ENCODE results near the gene POLE2.

POLE2 gene

DNA sequence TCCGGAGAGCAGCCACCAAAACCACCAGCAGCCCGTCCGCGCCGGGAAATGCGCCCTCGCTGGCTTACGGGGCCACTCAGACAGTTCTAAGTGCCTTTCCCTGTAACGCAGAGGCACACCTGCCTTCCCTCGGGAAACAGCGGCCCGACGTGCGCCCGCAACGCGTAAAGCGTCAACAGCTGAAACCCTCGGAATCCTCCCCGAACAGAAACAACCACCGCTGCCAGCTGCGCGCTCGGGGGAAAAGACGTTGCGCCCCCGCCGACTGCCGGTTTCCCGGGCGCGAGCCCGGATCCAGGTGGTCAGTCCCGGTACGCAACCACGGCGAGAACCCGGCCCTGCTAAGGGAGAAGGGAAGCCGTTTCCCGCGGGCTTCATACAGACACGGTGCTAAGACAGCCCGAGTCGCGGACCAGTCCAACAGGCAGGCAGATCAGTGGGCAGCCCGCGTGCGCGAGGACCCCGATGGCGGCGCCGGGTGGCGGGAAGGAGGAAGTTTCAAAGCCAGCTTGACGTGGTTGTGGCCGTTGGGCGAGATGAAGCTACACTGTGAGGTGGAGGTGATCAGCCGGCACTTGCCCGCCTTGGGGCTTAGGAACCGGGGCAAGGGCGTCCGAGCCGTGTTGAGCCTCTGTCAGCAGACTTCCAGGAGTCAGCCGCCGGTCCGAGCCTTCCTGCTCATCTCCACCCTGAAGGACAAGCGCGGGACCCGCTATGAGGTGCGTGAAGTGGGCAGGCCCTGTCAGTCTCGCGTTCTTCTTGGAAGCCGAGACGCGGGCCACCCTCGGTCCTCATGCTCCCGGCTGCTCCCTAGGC lies 89.3 kb downstream of the POLE2 start, which contains the start of gene LRR1:
TSS of gene LRR1 (plus strand) at position 456 of the 816 bp plus-strand sequence. CDS start at position 537, 81 bp downstream.
- Histone ChIP-seq H3K4me3 (ENCODE audit: low read depth, low read length) (peak within 1 kb of the TSS; percentile 87), H3K9me3 (ENCODE audit: control insufficient read depth, insufficient read depth, low read depth, low read length) (no peaks in the 10 kb centered on the region), H3K36me3 (ENCODE audit: control insufficient read depth in 2 of 2, insufficient read depth in 1 of 2, low read length in 2 of 2) (peaks cover 17 to 21% of the 10 kb centered on the region in 2 experiments; a peak in 2 of 3 replicates), H3K4me1 (ENCODE audit: control insufficient read depth, insufficient read depth, low read length) (peaks cover 10% of the 10 kb centered on the region), H3K27ac (ENCODE audit: extremely low read depth, low read depth, low read length) (peak within 1 kb of the TSS; percentile 98)
- ChIA-PET CTCF (interaction anchor here (0.6 to 1.5 kb wide), 6 partner anchors 10 to 258 kb away, joined by 3 to 7 read pairs (median 3); partner anchors contain the start of gene RPS29), POLR2A (interaction anchor here (1.0 to 4.3 kb wide), 8 partner anchors 10 to 263 kb away, joined by 4 to 33 read pairs (median 6); partner anchors contain the start of genes DNAAF2, KLHDC2, MGAT2 and RPL36AL)
- TF ChIP-seq, protein P1, sequence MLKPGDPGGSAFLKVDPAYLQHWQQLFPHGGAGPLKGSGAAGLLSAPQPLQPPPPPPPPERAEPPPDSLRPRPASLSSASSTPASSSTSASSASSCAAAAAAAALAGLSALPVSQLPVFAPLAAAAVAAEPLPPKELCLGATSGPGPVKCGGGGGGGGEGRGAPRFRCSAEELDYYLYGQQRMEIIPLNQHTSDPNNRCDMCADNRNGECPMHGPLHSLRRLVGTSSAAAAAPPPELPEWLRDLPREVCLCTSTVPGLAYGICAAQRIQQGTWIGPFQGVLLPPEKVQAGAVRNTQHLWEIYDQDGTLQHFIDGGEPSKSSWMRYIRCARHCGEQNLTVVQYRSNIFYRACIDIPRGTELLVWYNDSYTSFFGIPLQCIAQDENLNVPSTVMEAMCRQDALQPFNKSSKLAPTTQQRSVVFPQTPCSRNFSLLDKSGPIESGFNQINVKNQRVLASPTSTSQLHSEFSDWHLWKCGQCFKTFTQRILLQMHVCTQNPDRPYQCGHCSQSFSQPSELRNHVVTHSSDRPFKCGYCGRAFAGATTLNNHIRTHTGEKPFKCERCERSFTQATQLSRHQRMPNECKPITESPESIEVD (tag by site-specific recombination; IDR thresholded peaks at IDR 0.05), result no peak
- TF ChIP-seq ZNF530 (tag by site-specific recombination; IDR thresholded peaks at IDR 0.05; ENCODE audit: low read depth) (no peak), ZNF37A (tag by site-specific recombination; IDR thresholded peaks at IDR 0.05) (no peak), ZNF707 (tag by site-specific recombination; IDR thresholded peaks at IDR 0.05) (no peak), ZNF155 (tag by site-specific recombination; IDR thresholded peaks at IDR 0.05) (no peak), IKZF3 (tag by site-specific recombination; IDR thresholded peaks at IDR 0.05) (no peak; the same call in 1 of the 2 replicates), ZNF433 (tag by site-specific recombination; IDR thresholded peaks at IDR 0.05; ENCODE audit: low read depth) (no peak), ZNF341 (tag by site-specific recombination; IDR thresholded peaks at IDR 0.05; ENCODE audit: low read depth) (peak; percentile 54), BCL11A (tag by site-specific recombination; IDR thresholded peaks at IDR 0.05; ENCODE audit: low read depth) (no peak), ZNF670 (tag by site-specific recombination; IDR thresholded peaks at IDR 0.05; ENCODE audit: low read depth) (no peak), ZNF629 (tag by site-specific recombination; IDR thresholded peaks at IDR 0.05) (0 out of 2 replicates have a peak, but pooled peaks have one; percentile 32), ZNF174 (tag by site-specific recombination; IDR thresholded peaks at IDR 0.05) (no peak), ZNF16 (tag by site-specific recombination; IDR thresholded peaks at IDR 0.05; ENCODE audit: low read depth) (no peak), ZFHX2 (tag by site-specific recombination; conservative IDR thresholded peaks at IDR 0.05) (no peak), HOXC10 (CRISPR knock-in tag; IDR thresholded peaks at IDR 0.05) (no peak), ZNF121 (tag by site-specific recombination; IDR thresholded peaks at IDR 0.05) (no peak), ZNF350 (tag by site-specific recombination; IDR thresholded peaks at IDR 0.05) (no peak), ZIC2 (tag by site-specific recombination; IDR thresholded peaks at IDR 0.05) (no peak), GLIS2 (tag by site-specific recombination; IDR thresholded peaks at IDR 0.05) (0 out of 2 replicates have a peak, but pooled peaks have one; percentile 23)
- TF ChIP-seq, protein P2, sequence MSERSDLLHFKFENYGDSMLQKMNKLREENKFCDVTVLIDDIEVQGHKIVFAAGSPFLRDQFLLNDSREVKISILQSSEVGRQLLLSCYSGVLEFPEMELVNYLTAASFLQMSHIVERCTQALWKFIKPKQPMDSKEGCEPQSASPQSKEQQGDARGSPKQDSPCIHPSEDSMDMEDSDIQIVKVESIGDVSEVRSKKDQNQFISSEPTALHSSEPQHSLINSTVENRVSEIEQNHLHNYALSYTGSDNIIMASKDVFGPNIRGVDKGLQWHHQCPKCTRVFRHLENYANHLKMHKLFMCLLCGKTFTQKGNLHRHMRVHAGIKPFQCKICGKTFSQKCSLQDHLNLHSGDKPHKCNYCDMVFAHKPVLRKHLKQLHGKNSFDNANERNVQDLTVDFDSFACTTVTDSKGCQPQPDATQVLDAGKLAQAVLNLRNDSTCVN (tag by site-specific recombination; optimal IDR thresholded peaks at IDR 0.05), result peak; percentile 92
- TF ChIP-seq, protein P3, sequence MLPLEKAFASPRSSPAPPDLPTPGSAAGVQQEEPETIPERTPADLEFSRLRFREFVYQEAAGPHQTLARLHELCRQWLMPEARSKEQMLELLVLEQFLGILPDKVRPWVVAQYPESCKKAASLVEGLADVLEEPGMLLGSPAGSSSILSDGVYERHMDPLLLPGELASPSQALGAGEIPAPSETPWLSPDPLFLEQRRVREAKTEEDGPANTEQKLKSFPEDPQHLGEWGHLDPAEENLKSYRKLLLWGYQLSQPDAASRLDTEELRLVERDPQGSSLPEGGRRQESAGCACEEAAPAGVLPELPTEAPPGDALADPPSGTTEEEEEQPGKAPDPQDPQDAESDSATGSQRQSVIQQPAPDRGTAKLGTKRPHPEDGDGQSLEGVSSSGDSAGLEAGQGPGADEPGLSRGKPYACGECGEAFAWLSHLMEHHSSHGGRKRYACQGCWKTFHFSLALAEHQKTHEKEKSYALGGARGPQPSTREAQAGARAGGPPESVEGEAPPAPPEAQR (tag by site-specific recombination; IDR thresholded peaks at IDR 0.05), result no peak
- TF ChIP-seq, protein P4, sequence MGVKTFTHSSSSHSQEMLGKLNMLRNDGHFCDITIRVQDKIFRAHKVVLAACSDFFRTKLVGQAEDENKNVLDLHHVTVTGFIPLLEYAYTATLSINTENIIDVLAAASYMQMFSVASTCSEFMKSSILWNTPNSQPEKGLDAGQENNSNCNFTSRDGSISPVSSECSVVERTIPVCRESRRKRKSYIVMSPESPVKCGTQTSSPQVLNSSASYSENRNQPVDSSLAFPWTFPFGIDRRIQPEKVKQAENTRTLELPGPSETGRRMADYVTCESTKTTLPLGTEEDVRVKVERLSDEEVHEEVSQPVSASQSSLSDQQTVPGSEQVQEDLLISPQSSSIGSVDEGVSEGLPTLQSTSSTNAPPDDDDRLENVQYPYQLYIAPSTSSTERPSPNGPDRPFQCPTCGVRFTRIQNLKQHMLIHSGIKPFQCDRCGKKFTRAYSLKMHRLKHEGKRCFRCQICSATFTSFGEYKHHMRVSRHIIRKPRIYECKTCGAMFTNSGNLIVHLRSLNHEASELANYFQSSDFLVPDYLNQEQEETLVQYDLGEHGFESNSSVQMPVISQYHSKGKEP (tag by site-specific recombination; IDR thresholded peaks at IDR 0.05), result no peak
- TF ChIP-seq, protein P5, sequence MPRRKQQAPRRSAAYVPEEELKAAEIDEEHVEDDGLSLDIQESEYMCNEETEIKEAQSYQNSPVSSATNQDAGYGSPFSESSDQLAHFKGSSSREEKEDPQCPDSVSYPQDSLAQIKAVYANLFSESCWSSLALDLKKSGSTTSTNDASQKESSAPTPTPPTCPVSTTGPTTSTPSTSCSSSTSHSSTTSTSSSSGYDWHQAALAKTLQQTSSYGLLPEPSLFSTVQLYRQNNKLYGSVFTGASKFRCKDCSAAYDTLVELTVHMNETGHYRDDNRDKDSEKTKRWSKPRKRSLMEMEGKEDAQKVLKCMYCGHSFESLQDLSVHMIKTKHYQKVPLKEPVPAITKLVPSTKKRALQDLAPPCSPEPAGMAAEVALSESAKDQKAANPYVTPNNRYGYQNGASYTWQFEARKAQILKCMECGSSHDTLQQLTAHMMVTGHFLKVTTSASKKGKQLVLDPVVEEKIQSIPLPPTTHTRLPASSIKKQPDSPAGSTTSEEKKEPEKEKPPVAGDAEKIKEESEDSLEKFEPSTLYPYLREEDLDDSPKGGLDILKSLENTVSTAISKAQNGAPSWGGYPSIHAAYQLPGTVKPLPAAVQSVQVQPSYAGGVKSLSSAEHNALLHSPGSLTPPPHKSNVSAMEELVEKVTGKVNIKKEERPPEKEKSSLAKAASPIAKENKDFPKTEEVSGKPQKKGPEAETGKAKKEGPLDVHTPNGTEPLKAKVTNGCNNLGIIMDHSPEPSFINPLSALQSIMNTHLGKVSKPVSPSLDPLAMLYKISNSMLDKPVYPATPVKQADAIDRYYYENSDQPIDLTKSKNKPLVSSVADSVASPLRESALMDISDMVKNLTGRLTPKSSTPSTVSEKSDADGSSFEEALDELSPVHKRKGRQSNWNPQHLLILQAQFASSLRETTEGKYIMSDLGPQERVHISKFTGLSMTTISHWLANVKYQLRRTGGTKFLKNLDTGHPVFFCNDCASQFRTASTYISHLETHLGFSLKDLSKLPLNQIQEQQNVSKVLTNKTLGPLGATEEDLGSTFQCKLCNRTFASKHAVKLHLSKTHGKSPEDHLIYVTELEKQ (tag by site-specific recombination; IDR thresholded peaks at IDR 0.05; ENCODE audit: borderline replicate concordance), result no peak; the same call in 1 of the 2 replicates
- TF ChIP-seq, protein P6, sequence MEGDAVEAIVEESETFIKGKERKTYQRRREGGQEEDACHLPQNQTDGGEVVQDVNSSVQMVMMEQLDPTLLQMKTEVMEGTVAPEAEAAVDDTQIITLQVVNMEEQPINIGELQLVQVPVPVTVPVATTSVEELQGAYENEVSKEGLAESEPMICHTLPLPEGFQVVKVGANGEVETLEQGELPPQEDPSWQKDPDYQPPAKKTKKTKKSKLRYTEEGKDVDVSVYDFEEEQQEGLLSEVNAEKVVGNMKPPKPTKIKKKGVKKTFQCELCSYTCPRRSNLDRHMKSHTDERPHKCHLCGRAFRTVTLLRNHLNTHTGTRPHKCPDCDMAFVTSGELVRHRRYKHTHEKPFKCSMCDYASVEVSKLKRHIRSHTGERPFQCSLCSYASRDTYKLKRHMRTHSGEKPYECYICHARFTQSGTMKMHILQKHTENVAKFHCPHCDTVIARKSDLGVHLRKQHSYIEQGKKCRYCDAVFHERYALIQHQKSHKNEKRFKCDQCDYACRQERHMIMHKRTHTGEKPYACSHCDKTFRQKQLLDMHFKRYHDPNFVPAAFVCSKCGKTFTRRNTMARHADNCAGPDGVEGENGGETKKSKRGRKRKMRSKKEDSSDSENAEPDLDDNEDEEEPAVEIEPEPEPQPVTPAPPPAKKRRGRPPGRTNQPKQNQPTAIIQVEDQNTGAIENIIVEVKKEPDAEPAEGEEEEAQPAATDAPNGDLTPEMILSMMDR (tag by site-specific recombination; IDR thresholded peaks at IDR 0.05), result peak; percentile 5; the same call in 1 of the 2 replicates

Data from HEK293 (cell line).